Choroid plexus epithelial cell (primary cell): ENCODE data around the gene AKAP9.

Experiments
- DNase-seq: peaks from one replicate; pipeline ENCODE4 v3.0.0-alpha.2; 2010; ENCODE audit warnings: low read depth
- H3K4me3 ChIP-seq: 2 replicates; pipeline ENCODE4 v1.5.1; 2011; ENCODE audit warnings: low read depth, mild to moderate bottlenecking, control low read depth, low read length, moderate library complexity
- CTCF ChIP-seq: conservative IDR thresholded peaks from 2 replicates; pipeline ENCODE4 v1.5.1; 2011; ENCODE audit warnings: low read depth, mild to moderate bottlenecking, control low read depth, inconsistent platforms, low read length, moderate library complexity

The AKAP9 gene

GRCh38 chr7:91910171-91910570 is 30.5 kb upstream of the AKAP9 start:
- no peak for DNase-seq
- no peak for TF ChIP-seq CTCF
- no peak overlapping the region for H3K4me3 ChIP-seq

DNA sequence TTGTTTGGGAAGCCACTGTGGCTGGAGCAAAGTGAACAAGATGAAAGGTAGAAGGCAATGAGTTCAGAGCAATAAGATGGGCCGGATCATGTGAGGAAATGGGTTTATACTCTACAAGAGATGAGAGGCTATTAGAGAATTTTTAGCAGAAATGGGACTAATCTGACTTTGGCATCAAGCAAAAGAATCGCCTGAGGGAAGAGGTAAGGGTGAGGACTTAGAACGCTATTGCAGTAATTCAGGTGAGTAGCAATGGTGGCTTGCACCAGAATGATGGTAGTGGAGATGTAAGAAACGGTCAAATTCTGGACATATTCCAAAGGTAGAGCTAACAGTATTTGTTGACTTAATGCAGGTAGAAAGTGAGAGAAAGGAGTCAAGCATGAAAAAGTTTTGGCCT is 29.5 kb upstream of the AKAP9 start:
- no peak for TF ChIP-seq CTCF
- no peak for DNase-seq
- H3K4me3 ChIP-seq = no peak overlapping the region

GRCh38 chr7:91912494-91912893 is 28.2 kb upstream of the AKAP9 start:
- TF ChIP-seq CTCF = no peak
- DNase-seq = peak; percentile 46
- H3K4me3 ChIP-seq = no peak overlapping the region

- no peak for TF ChIP-seq CTCF
- DNase-seq = peak; percentile 28
- H3K4me3 ChIP-seq = no peak overlapping the region
Observed at GRCh38 chr7:91913612-91914011, 27.1 kb upstream of the AKAP9 start.

DNA sequence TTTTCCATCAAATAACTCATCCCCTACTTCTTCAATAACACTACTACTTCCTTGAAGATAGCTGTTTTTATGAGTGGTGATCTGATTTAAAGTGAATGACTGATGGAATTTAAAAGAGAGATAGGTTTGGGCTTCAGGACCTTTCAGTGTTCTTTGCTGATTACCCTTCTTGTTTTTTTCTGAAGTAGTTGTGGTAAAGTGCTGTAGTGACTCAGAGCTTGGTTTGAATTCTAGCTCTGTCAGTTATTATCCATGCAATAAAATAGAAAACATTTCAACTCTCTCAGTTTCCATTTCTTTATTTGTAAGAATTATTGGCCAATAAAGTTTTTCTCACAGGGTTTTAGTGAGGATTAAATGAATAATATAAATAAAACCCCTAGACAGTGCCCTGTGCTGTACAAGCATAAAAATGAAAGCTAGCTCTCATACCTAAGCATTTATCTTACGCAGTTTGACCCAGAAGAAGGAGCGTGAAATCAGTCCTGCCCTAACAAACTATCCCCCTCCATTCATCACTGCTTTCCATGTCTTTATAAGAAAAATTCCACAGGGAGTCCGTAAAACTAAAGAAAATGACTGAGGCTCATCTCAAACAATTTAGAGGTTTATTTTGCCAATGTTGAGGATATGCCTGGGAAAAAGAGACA is 25.1 kb upstream of the AKAP9 start:
- DNase-seq = peak; percentile 32
- TF ChIP-seq CTCF = no peak
- H3K4me3 ChIP-seq = no peak overlapping the region

DNA sequence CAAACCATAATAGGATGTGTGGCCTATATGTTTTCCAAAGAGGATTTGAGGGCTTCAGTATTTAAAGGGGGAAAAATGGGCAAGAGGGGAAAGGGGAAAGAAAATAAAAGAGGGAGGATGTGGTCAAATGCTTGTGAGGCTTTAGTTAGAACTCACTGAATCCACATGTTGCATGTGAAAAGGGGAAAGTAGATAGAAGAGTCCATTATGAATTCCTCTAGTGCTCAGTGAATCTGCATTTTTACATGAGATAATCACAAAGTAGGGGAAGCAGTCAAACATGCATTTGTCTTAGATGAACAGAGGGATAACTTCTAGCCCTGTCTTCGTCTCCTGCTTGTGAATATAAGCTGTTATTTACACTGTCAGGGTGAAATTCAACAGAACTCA is 24.6 kb upstream of the AKAP9 start:
- TF ChIP-seq CTCF = no peak
- no peak overlapping the region for H3K4me3 ChIP-seq
- DNase-seq = no peak

GRCh38 chr7:91918356-91918755 is 22.3 kb upstream of the AKAP9 start:
- H3K4me3 ChIP-seq = no peak overlapping the region
- DNase-seq = no peak
- no peak for TF ChIP-seq CTCF
